ENCODE measurements around the gene PLCD3. TPM values are rescaled to one million over a fixed set of nuclear protein-coding genes. Genes with fewer than 3 reads are reported as not detected.

PLCD3 gene
- total and polyA plus RNA-seq, 9 of the 15 experiments (the other 6 are each of a cell fraction or from before 2014, with no cell fraction given) = 0.20 to 22.6 (median 7.5) TPM

GRCh38 chr17:45098869-45099616, 33.3 kb downstream of the PLCD3 start (continued):
- no peak for TF ChIP-seq ZNF584 (CRISPR knock-in tag; IDR thresholded peaks at IDR 0.05; ENCODE audit: low read depth)
- TF ChIP-seq JUND (IDR thresholded peaks at IDR 0.05; ENCODE audit: borderline replicate concordance, low read depth, low read length) = peak; percentile 57; the same call in 1 of the 2 replicates
- TF ChIP-seq JUND (tag; IDR thresholded peaks at IDR 0.05; ENCODE audit: borderline replicate concordance, low read depth, low read length) = peak; percentile 16; the same call in 1 of the 3 replicates
- no peak for TF ChIP-seq HSF4 (CRISPR knock-in tag; IDR thresholded peaks at IDR 0.05; ENCODE audit: borderline replicate concordance)
- peak in 1 of 2 experiments; percentile 62; a peak in 2 of 4 replicates for TF ChIP-seq MAZ (CRISPR knock-in tag; conservative IDR thresholded peaks at IDR 0.05 in 1 of 2, IDR thresholded peaks at IDR 0.05 in 1 of 2)
- TF ChIP-seq YBX1 (IDR thresholded peaks at IDR 0.05) = no peak
- TF ChIP-seq THAP7 (CRISPR knock-in tag; IDR thresholded peaks at IDR 0.05) = no peak
- no peak for TF ChIP-seq ZSCAN32 (CRISPR knock-in tag; IDR thresholded peaks at IDR 0.05)
- no peak for TF ChIP-seq MAFK (IDR thresholded peaks at IDR 0.05; ENCODE audit: low read length)
- TF ChIP-seq ZNF507 (tag; conservative IDR thresholded peaks at IDR 0.05) = no peak
- no peak for TF ChIP-seq PPARD (CRISPR knock-in tag; IDR thresholded peaks at IDR 0.05)
- peak; percentile 18; the same call in 1 of the 2 replicates for TF ChIP-seq ETV1 (tag; conservative IDR thresholded peaks at IDR 0.05; ENCODE audit: low read depth)
- no peak for TF ChIP-seq C11orf30 (IDR thresholded peaks at IDR 0.05; ENCODE audit: low read depth)
- no peak for TF ChIP-seq ZNF140 (CRISPR knock-in tag; IDR thresholded peaks at IDR 0.05)
- no peak for TF ChIP-seq ZNF408 (CRISPR knock-in tag; IDR thresholded peaks at IDR 0.05; ENCODE audit: low read depth)
- TF ChIP-seq ZBTB11 (CRISPR knock-in tag; IDR thresholded peaks at IDR 0.05) = no peak
- TF ChIP-seq TBL1XR1 (IDR thresholded peaks at IDR 0.05; ENCODE audit: low read length in 2 of 2) = no peak
- no peak for TF ChIP-seq POLR2G (IDR thresholded peaks at IDR 0.05; ENCODE audit: low read depth, low read length)
- TF ChIP-seq COPS2 (conservative IDR thresholded peaks at IDR 0.05) = no peak
- no peak for TF ChIP-seq TEAD1 (CRISPR knock-in tag; IDR thresholded peaks at IDR 0.05)
- TF ChIP-seq ZNF384 (IDR thresholded peaks at IDR 0.05; ENCODE audit: low read depth, low read length) = no peak
- no peak for TF ChIP-seq ZC3H8 (IDR thresholded peaks at IDR 0.05)
- no peak for TF ChIP-seq PATZ1 (CRISPR knock-in tag; IDR thresholded peaks at IDR 0.05; ENCODE audit: borderline replicate concordance)

Data from K562 (cell line).